Endodermal cell (in vitro differentiated cells): ENCODE results near the gene PPM1L. TPM values are rescaled to one million over a fixed set of nuclear protein-coding genes. Genes with fewer than 3 reads are reported as not detected.

Experiments
- DNase-seq: peaks from one replicate; pipeline ENCODE4 v3.0.0-alpha.2; 2017
- H3K27ac ChIP-seq: 2 replicates; pipeline ENCODE4 v1.5.1; 2013; ENCODE audit warnings: mild to moderate bottlenecking, low read depth, low read length, moderate library complexity
- H3K27me3 ChIP-seq: 2 replicates; pipeline ENCODE4 v1.6.1; 2013; ENCODE audit warnings: mild to moderate bottlenecking, low read length, moderate library complexity; ENCODE audit not compliant: insufficient read depth, control insufficient read depth, poor library complexity, severe bottlenecking
- H3K36me3 ChIP-seq: 2 replicates; pipeline ENCODE4 v1.7.0; 2013; ENCODE audit warnings: mild to moderate bottlenecking, low read length, moderate library complexity; ENCODE audit not compliant: control insufficient read depth, insufficient read depth
- H3K4me1 ChIP-seq: one replicate; pipeline ENCODE4 v1.7.0; 2013; ENCODE audit warnings: low read length; ENCODE audit not compliant: control insufficient read depth, insufficient read depth
- H3K4me3 ChIP-seq: 2 replicates; pipeline ENCODE4 v1.5.1; 2013; ENCODE audit warnings: mild to moderate bottlenecking, low read length, moderate library complexity
- H3K9ac ChIP-seq: 2 replicates; pipeline ENCODE4 v1.6.1; 2013; ENCODE audit warnings: mild to moderate bottlenecking, low read length, moderate library complexity; ENCODE audit not compliant: poor library complexity, severe bottlenecking; ENCODE audit errors: extremely low read depth
- H3K9me3 ChIP-seq: 2 replicates; pipeline ENCODE4 v1.6.1; 2013; ENCODE audit warnings: mild to moderate bottlenecking, low read length, moderate library complexity; ENCODE audit not compliant: control insufficient read depth
- H3K27ac Mint-ChIP-seq: 2 replicates; pipeline ENCODE4 v1.8.0; 2020; ENCODE audit warnings: mixed read lengths
- H3K27me3 Mint-ChIP-seq: 2 replicates; pipeline ENCODE4 v1.8.0; 2021; ENCODE audit warnings: mild to moderate bottlenecking, mixed read lengths; ENCODE audit not compliant: insufficient read depth
- H3K36me3 Mint-ChIP-seq: 2 replicates; pipeline ENCODE4 v1.8.0; 2020; ENCODE audit warnings: low read depth, mixed read lengths
- H3K4me1 Mint-ChIP-seq: 2 replicates; pipeline ENCODE4 v1.8.0; 2020; ENCODE audit warnings: mixed read lengths
- H3K4me3 Mint-ChIP-seq: 2 replicates; pipeline ENCODE4 v1.8.0; 2020; ENCODE audit warnings: mild to moderate bottlenecking, moderate library complexity, mixed read lengths
- H3K9me3 Mint-ChIP-seq: 2 replicates; pipeline ENCODE4 v1.8.0; 2020; ENCODE audit warnings: mild to moderate bottlenecking, mixed read lengths
- CTCF ChIP-seq: fragments of 200-600 bp; sonication (generic); conservative IDR thresholded peaks from 2 replicates; pipeline ENCODE4 v1.5.0; 2021; ENCODE audit warnings: antibody characterized with exemption, mild to moderate bottlenecking
- WGBS, 2 experiments: methylation state at CpG; one replicate each; pipeline versions ENCODE4 v1.1.5 to v1.1.7; 2013; ENCODE audit warnings: missing lambda C conversion rate in 2 of 2, mixed read lengths in 1 of 2; ENCODE audit not compliant: insufficient coverage in 1 of 2, insufficient read length in 1 of 2; 5-methylcytosine and 5-hydroxymethylcytosine counted together
- total RNA-seq, 2 donors: library from RNA; stranded (reverse); fragmentation: NEBNext Ultra II Directional in 1 of 2; extraction: Animal tissue kit (Norgen Biotek cat#: 25700) in 1 of 2; gene quantifications; 2 replicates in 1 of 2; 3 replicates in 1 of 2; pipeline ENCODE4 v1.2.1, GENCODE V29; 2021

The PPM1L gene
- total RNA-seq, 2 donors from 2014 or later, result 1.6 to 3.3 TPM

- Histone ChIP-seq H3K27me3 (no peaks in the 10 kb centered on the region), H3K4me3 (no peak overlapping the region), H3K9ac (no peak overlapping the region), H3K27ac (no peak overlapping the region), H3K4me1 (no peaks in the 10 kb centered on the region), H3K36me3 (peaks cover 9% of the 10 kb centered on the region), H3K9me3 (no peaks in the 10 kb centered on the region)
- H3K4me3 Mint-ChIP-seq, result no peak overlapping the region
- no peak for TF ChIP-seq CTCF
- H3K4me1 Mint-ChIP-seq, result no peaks in the 10 kb centered on the region
- H3K9me3 Mint-ChIP-seq, result no peaks in the 10 kb centered on the region
- no peaks in the 10 kb centered on the region for H3K27me3 Mint-ChIP-seq
- 86 to 90% methylated on average over 2 of the region's 2 CpGs for WGBS, 2 experiments
- H3K36me3 Mint-ChIP-seq, result peaks cover 14% of the 10 kb centered on the region
- DNase-seq, result no peak
- peak overlapping the region; percentile 17 for H3K27ac Mint-ChIP-seq
These were observed 326.0 kb downstream of the PPM1L start for GRCh38 chr3:161082063-161082462.

DNA sequence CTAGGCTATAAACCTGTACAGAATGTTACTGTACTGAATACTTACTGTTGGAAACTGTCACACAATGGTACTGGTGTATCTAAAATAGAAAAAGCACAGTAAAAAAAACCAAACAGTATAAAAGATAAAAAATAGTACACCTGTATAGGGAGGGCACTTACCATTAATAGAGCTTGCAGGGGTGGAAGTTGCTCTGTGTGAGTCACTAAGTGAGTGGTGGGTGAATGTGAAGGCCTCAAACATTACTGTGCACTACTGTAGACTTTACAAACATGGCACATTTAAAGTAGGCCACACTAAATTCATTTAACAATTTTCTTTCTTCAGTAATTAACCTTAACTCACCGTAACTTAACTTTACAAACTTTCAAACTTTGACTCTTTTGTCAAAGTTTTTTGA lies 327.1 kb downstream of the PPM1L start:
- Histone ChIP-seq H3K36me3 (peaks cover 9% of the 10 kb centered on the region), H3K27ac (no peak overlapping the region), H3K9ac (no peak overlapping the region), H3K4me3 (no peak overlapping the region), H3K9me3 (no peaks in the 10 kb centered on the region), H3K4me1 (no peaks in the 10 kb centered on the region), H3K27me3 (no peaks in the 10 kb centered on the region)
- Mint-ChIP-seq H3K4me3 (no peak overlapping the region), H3K27ac (no peak overlapping the region), H3K27me3 (no peaks in the 10 kb centered on the region), H3K36me3 (peaks cover 14% of the 10 kb centered on the region), H3K9me3 (no peaks in the 10 kb centered on the region), H3K4me1 (no peaks in the 10 kb centered on the region)
- no peak for DNase-seq
- TF ChIP-seq CTCF, result no peak
- 90 to 100% methylated on average over 1 of the region's 1 CpG for WGBS, 2 experiments

GRCh38 chr3:161084277-161084676 lies 328.2 kb downstream of the PPM1L start:
- no peak overlapping the region for H3K4me3 Mint-ChIP-seq
- no peaks in the 10 kb centered on the region for H3K27me3 Mint-ChIP-seq
- no peak overlapping the region for H3K27ac Mint-ChIP-seq
- no peak overlapping the region for H3K4me3 ChIP-seq
- H3K9me3 ChIP-seq, result no peaks in the 10 kb centered on the region
- H3K27me3 ChIP-seq, result no peaks in the 10 kb centered on the region
- no peak overlapping the region for H3K27ac ChIP-seq
- no peak for TF ChIP-seq CTCF
- no peak overlapping the region for H3K9ac ChIP-seq
- H3K4me1 Mint-ChIP-seq, result no peaks in the 10 kb centered on the region
- H3K4me1 ChIP-seq, result no peaks in the 10 kb centered on the region
- peaks cover 14% of the 10 kb centered on the region for H3K36me3 Mint-ChIP-seq
- peaks cover 9% of the 10 kb centered on the region for H3K36me3 ChIP-seq
- no peaks in the 10 kb centered on the region for H3K9me3 Mint-ChIP-seq
- DNase-seq, result no peak
- 87 to 100% methylated on average over 1 to 2 of the region's 2 CpGs for WGBS, 2 experiments
